ENCODE measurements around the gene PRR33.
"Not testable (repeated sequence)": the region's sequence is repeated elsewhere in the genome, so short reads cannot be mapped to it uniquely, and the experiment has no call there.

PRR33 gene

DNA sequence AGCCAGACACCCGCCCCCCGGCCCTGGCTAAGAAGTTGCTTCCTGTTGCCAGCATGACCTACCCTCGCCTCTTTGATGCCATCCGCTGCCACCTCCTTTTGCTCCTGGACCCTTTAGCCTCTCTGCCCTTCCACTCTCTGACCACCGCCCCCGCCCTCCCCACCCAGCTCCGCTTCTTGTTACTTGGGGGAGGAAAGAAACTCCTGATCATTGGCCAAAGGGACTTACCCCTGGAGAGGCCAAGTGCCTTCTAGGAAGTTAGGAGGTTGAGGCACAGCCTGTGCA lies at the start of gene PRR33:
PRR33 (minus strand) TSS at position 65 of the 285 bp plus-strand sequence. CDS start 1,311 bp downstream, outside the sequence.
- peaks cover 11% of the 10 kb centered on the region for H3K27me3 Mint-ChIP-seq (ENCODE audit: low read depth)
- H3K4me3 Mint-ChIP-seq = peak within 1 kb of the TSS; percentile 73
- peaks cover 18% of the 10 kb centered on the region for H3K4me1 Mint-ChIP-seq (ENCODE audit: low read depth)
- peak within 1 kb of the TSS; percentile 57 for H3K27ac Mint-ChIP-seq
- no peak for DNase-seq (ENCODE audit: low spot score)
- H3K9me3 Mint-ChIP-seq = no peaks in the 10 kb centered on the region
- H3K36me3 Mint-ChIP-seq (ENCODE audit: low read depth) = peaks cover 37% of the 10 kb centered on the region

DNA sequence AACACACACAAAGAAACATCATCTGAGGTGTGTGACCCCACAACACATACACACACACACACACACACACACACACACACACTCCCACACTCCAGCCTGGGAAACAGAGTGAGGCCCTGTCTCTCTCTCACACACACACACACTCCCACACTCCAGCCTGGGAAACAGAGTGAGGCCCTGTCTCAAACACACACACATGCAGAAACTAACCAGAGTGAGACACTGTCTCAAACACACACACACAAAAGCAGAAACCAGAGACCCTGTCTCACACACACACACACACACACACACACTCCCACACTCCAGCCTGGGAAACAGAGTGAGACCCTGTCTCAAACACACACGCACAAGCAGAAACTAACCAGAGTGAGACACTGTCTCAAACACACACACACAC lies 48.1 kb upstream of the PRR33 start:
- DNase-seq (ENCODE audit: low spot score); H3K4me1 Mint-ChIP-seq (ENCODE audit: low read depth); H3K27ac Mint-ChIP-seq: not testable (repeated sequence)

DNA sequence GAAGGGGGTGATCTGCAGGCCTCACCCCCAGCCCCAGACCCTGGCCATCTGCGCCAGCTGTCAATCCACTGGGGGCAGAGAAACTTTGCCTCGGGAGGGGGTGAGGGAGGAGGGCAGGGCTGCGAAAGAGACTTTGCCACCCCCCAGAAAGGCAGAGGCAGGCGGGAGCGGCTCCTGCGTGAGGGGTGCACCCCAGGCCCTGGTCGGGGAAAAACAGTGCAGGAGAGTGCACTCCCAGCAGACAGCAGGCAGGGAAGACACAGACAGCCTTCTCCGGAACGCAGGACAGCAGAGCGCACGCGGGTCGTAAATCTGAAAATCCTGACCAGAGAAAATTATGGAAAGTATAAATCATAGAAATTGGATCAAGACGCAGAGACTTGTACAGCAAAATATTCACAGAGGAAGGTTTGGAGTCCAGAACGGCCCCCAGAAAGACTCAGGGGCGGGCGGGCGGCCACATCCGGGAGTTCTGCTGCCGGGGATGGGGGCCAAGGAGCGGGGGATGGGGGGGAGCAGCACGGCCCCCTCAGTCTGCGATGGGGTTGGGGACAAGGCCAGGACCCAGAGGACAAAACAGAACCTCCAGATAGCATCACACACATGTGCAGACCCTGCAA lies 47.4 kb upstream of the PRR33 start:
- H3K4me3 Mint-ChIP-seq = no peak overlapping the region
- H3K4me1 Mint-ChIP-seq (ENCODE audit: low read depth) = no peaks in the 10 kb centered on the region
- H3K36me3 Mint-ChIP-seq (ENCODE audit: low read depth) = no peaks in the 10 kb centered on the region
- DNase-seq (ENCODE audit: low spot score) = peak; percentile 3
- H3K9me3 Mint-ChIP-seq = no peaks in the 10 kb centered on the region
- H3K27me3 Mint-ChIP-seq (ENCODE audit: low read depth) = no peaks in the 10 kb centered on the region
- H3K27ac Mint-ChIP-seq = no peak overlapping the region

More for the DNA sequence above, 48.1 kb upstream of the PRR33 start:
- H3K36me3 Mint-ChIP-seq (ENCODE audit: low read depth); H3K9me3 Mint-ChIP-seq; H3K27me3 Mint-ChIP-seq (ENCODE audit: low read depth); H3K4me3 Mint-ChIP-seq: not testable (repeated sequence)

DNA sequence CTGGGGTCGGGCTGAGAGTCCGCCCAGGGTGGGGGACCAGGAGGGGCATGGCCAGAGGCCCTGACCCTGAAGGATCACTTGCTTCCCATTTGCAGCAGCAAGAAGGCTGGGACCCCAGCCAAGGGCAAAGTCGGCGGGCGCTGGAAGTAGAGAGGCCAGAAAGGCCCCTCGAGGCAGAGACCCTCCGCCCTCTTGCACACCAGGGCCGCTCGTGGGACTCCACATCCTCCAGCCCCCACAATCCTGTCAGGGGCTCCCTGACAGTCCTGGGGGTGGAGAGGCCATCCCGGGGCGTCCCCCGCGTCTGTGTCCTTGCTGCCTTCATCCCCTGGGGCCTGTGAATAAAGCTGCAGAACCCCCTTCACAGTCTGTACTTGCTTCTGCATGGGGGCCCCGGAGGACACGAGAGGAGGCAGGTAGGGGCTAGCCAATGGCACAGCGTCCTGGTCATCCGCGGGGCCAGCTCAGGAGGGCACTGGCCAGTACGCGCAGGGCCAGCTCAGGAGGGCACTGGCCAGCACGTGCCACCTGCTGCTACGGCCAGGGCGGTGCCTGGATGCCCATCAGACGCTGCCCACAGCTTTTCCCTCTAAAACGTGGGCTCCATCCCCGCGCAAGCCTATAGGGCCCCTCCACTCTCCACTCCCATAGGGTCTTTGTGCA lies 46.8 kb upstream of the PRR33 start:
- Mint-ChIP-seq H3K27me3 (ENCODE audit: low read depth) (peaks cover 3% of the 10 kb centered on the region), H3K9me3 (no peaks in the 10 kb centered on the region), H3K4me1 (ENCODE audit: low read depth) (no peaks in the 10 kb centered on the region), H3K27ac (no peak overlapping the region), H3K4me3 (no peak overlapping the region), H3K36me3 (ENCODE audit: low read depth) (no peaks in the 10 kb centered on the region)
- DNase-seq (ENCODE audit: low spot score) = no peak

DNA sequence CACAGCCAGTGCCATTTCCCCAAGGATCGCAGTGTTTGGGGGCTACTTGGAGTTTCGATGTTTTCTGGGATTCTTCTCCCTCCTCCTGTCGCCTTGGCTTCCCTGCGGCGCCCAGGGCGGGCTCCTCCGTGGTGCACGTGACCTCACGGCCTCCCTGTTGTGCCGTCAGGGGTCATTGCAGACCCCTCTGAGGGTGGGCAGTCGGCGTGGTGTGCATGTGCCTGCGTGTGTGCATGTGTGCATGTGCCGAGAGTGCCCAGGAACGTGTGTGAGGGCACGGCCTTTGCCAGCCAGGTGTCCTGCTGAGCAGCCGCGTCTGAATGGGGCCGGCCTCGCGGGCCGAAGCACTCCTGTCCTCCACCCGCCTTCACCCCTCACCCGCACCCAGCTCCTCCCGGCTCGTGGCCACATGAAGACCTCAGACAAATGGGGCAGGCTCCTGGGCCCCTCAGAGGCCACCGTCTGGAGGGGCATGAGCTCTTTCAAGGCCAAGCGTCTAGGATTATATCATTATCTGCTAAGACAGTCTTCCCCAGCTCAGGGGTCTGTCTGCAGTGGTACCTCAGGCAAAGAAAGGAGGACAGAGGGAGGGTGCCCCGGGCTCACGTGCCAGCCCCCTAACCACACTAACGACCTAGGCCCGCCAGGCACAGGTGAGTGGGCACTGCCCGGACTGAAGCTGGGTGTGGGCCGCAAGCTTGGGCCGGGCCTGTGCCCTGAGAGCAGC lies 46.1 kb upstream of the PRR33 start:
- Mint-ChIP-seq H3K27ac (no peak overlapping the region), H3K27me3 (ENCODE audit: low read depth) (peaks cover 7% of the 10 kb centered on the region), H3K4me1 (ENCODE audit: low read depth) (no peaks in the 10 kb centered on the region), H3K4me3 (no peak overlapping the region), H3K36me3 (ENCODE audit: low read depth) (no peaks in the 10 kb centered on the region), H3K9me3 (no peaks in the 10 kb centered on the region)
- DNase-seq (ENCODE audit: low spot score) = no peak

DNA sequence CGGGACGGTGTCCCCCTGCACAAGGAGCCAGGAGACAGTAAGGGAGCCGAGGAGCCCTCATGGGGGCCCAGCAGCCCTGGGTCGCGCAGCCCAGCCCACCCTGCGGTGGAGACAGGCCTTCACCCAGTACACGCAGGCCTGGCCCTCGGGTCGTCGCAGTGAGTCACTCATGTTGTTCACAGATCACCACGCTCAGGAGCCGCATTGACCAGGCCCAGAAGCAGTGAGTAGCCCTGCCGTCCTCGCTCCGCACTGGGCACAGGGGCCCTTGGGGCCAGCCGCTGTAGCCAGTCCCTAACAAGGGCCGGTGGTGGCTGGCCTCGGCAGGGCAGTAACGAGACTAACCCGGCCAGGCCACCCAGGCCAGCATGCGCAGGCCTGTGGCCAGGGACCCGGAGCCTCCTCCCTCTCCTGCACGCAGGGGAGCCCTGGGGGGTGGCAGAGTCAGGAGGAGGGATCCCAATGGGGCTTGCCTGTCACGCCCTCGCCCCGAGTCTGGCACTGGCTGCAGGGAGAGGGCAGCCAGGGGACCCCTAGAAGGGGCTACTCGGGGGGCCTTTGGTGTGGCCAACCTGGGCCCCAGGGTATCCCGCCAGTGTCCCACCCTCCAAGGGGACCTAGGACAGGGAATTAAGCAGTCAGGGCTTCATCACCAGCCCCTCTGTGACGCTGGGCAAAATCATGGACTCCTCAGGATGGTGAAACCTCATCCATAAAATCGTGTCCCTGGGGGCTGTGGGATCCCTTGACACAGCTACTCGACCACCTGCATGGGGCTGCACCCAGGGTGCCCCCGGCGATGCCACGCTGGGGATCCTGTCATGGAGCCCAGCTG lies 45.3 kb upstream of the PRR33 start:
- no peaks in the 10 kb centered on the region for H3K36me3 Mint-ChIP-seq (ENCODE audit: low read depth)
- H3K4me3 Mint-ChIP-seq = no peak overlapping the region
- no peak overlapping the region for H3K27ac Mint-ChIP-seq
- no peaks in the 10 kb centered on the region for H3K4me1 Mint-ChIP-seq (ENCODE audit: low read depth)
- H3K9me3 Mint-ChIP-seq = no peaks in the 10 kb centered on the region
- peaks cover 7% of the 10 kb centered on the region for H3K27me3 Mint-ChIP-seq (ENCODE audit: low read depth)
- DNase-seq (ENCODE audit: low spot score) = no peak

DNA sequence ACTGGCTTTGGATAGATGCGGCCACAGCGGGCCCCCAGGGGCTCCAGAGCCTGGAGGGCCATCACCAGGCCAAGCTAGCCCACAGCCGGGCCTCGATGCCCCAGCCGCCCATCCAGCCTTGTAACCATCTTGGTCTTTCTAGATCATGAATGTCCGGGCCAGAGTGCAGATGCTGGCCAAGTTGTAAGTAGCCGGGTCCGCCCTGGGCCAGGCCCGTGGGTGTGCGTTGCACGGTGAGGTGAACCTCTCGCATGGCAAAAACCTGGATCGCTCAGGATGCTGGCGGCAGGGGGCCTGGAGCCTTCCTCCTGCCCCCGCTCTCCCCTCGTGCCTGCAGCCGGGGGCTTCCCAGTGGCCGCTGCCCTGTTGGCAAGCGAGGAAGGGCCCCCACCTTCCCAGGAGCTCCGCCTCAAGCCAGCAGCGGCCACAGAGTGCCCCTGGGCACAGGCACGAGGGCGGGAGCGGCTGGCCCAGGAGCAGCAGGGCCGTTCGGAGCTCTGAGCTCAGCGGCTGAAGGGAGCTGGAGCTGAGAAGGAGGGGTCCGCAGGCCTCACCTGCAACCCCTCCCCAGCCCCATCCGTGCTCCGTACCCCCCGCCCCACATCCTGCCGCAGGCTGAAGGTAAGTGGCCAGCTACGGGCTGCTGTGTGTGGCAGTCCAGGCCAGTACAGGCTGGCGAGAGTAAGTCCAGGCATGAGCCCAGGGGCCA lies 44.5 kb upstream of the PRR33 start:
- Mint-ChIP-seq H3K27ac (no peak overlapping the region), H3K4me1 (ENCODE audit: low read depth) (no peaks in the 10 kb centered on the region), H3K27me3 (ENCODE audit: low read depth) (peaks cover 13% of the 10 kb centered on the region), H3K36me3 (ENCODE audit: low read depth) (no peaks in the 10 kb centered on the region), H3K9me3 (no peaks in the 10 kb centered on the region), H3K4me3 (no peak overlapping the region)
- DNase-seq (ENCODE audit: low spot score) = no peak

DNA sequence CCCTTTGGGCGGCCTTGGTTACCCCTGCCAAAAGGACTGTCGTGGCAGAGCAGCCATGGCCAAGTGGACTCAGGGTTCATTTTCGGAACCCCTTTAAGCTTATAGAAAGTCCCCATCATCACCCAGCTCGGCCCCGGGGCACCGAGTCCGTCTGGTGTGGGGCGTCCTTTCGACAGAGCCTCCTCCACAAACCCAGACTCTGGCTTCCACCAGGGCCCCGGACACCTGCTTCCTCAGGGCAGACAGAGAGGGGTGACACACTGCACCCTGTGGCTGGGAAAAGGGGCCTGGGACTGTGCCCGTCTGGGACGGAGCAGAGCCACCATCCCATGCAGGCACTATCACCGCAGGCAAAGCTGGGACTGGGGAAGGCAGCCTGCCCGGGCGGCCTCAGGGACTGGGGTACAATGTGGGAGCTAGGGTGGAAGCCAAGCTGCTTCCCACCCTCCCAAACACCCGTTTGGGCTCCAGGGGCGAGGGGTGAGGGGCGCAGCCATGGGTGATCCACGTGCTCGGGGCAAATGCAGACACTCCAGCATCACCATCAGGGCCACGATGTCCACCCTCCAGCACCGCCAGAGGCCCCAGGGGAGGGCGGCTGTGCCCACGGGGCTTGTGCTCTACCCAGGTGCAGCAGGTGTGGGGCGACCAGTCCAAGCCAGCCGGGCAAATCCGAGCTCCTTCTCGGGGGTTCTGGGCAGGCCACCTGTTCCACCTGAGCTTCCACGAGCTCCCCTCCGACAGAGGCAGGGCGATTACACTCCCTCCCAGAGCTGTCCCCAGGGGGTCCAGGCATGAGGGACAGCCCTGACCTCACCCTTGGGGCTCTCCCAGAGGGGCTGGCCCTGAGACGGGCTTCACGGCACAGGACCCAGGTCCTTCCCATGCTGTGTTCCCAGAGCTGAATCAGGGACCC lies 43.7 kb upstream of the PRR33 start:
- H3K9me3 Mint-ChIP-seq = no peaks in the 10 kb centered on the region
- H3K4me1 Mint-ChIP-seq (ENCODE audit: low read depth) = peaks cover under 1% of the 10 kb centered on the region
- no peaks in the 10 kb centered on the region for H3K36me3 Mint-ChIP-seq (ENCODE audit: low read depth)
- DNase-seq (ENCODE audit: low spot score) = no peak
- H3K4me3 Mint-ChIP-seq = no peak overlapping the region
- H3K27me3 Mint-ChIP-seq (ENCODE audit: low read depth) = peaks cover 13% of the 10 kb centered on the region
- H3K27ac Mint-ChIP-seq = no peak overlapping the region

DNA sequence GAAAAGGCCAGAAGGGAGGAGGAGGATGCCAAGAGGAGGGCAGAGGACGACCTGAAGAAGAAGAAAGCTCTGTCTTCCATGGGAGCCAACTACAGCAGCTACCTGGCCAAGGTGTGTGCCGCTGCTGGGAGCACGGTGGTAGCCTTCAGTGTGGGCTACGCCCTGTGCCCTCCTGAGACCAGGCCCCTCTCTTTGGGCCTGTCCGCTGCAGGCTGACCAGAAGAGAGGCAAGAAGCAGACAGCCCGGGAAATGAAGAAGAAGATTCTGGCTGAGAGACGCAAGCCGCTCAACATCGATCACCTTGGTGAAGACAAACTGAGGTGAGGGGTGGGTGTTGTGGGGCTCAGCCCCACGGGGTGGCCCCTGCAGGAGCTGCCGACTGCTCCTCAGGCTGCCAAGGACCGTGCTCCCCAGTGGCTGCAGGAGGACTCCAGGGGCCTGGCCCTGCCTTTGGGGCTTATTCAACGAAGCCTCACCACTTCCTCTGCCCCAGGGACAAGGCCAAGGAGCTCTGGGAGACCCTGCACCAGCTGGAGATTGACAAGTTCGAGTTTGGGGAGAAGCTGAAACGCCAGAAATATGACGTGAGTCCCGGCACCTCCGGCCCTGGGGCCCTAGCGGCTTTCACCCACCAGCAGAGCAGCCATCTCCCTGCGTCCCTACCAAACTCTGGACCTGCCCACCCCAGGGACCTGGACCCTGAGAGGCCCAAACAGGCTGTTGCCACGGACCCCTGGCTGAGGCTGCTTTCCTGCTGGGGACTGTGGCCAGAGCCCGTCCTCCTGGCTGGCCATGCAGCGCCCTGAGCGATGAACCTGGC lies 42.9 kb upstream of the PRR33 start:
- H3K36me3 Mint-ChIP-seq (ENCODE audit: low read depth) = no peaks in the 10 kb centered on the region
- no peak for DNase-seq (ENCODE audit: low spot score)
- no peak overlapping the region for H3K27ac Mint-ChIP-seq
- peaks cover 13% of the 10 kb centered on the region for H3K27me3 Mint-ChIP-seq (ENCODE audit: low read depth)
- H3K4me1 Mint-ChIP-seq (ENCODE audit: low read depth) = peaks cover 2% of the 10 kb centered on the region
- no peaks in the 10 kb centered on the region for H3K9me3 Mint-ChIP-seq
- H3K4me3 Mint-ChIP-seq = no peak overlapping the region

DNA sequence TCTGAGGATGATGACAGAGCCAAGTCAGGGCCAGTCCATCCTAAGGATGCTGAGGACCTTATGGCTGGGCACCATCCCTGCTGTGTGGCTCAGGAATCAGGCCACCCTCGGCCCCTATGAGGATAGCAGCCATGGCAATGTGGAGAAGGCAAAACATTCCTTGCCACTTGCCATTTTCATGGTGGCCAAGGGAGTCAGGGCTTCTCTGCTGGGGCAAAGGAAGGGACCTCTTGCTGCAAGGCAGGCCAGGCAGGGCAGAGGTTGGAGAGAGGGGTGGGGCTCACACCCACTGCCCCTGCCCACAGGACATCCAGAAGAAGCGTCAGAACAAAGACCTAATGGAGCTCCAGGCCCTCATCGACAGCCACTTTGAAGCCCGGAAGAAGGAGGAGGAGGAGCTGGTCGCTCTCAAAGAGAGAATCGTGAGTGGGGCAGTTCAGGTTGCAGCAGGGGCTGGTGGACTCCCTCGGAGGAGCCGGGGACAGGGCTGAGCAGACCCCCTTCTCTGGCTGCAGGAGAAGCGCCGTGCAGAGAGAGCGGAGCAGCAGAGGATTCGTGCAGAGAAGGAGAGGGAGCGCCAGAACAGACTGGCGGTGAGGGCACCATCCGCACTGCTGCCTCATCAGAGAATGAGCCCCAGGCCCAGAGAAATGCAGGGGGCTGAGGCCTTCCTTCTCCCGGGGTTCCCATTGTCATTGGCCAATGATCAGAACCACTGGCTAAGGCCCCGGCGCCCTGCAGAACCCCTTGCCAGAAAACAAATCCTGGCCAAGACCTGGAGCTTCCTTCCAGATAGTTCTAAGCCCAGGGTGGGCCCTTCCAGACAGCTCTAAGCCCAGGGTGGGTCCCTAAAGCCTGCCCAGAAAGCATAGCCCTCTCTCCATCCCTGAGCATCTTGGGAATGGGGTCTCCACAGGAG lies 42.0 kb upstream of the PRR33 start:
- no peak for DNase-seq (ENCODE audit: low spot score)
- peaks cover 13% of the 10 kb centered on the region for H3K27me3 Mint-ChIP-seq (ENCODE audit: low read depth)
- peaks cover 2% of the 10 kb centered on the region for H3K4me1 Mint-ChIP-seq (ENCODE audit: low read depth)
- no peak overlapping the region for H3K27ac Mint-ChIP-seq
- H3K36me3 Mint-ChIP-seq (ENCODE audit: low read depth) = no peaks in the 10 kb centered on the region
- no peak overlapping the region for H3K4me3 Mint-ChIP-seq
- no peaks in the 10 kb centered on the region for H3K9me3 Mint-ChIP-seq

DNA sequence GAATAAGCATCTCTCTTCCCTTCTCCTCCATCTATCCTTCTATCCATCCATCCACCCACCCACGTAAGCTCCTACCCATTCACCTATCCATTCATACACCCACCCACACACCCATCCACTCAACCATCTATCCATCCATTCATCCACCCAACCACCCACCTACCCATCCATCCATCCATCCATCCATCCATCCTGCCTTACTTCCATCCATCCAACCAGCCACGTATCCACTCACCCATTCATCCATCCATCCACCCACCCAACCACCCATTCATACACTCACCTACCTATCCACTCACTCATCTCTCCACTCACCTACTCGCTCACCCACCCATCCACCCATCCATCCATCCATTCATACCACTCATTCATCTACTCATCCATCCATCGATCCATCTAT lies 41.0 kb upstream of the PRR33 start:
- Mint-ChIP-seq H3K4me1 (ENCODE audit: low read depth) (peaks cover 2% of the 10 kb centered on the region), H3K9me3 (no peaks in the 10 kb centered on the region), H3K4me3 (no peak overlapping the region), H3K36me3 (ENCODE audit: low read depth) (no peaks in the 10 kb centered on the region), H3K27me3 (ENCODE audit: low read depth) (peaks cover 13% of the 10 kb centered on the region), H3K27ac (no peak overlapping the region)
- DNase-seq (ENCODE audit: low spot score) = no peak
